Stimulated activated CD4-positive, alpha-beta T cell treated with anti-CD3 and anti-CD28 coated beads, Interleukin-2, amount 100 ng/mL, for 48 hours (primary cell): ENCODE data around the gene BCL2L13.
A peak's percentile ranks its signal among the peaks of the same experiment; 100 is the strongest.

ENCODE experiments used
- DNase-seq, 2 donors: peaks; one replicate each; pipeline ENCODE4 v3.0.0-alpha.2; 2020

BCL2L13 gene

GRCh38 chr22:17767233-17768065 lies 128.9 kb downstream of the BCL2L13 start:
- peak in 1 of 2 donors; percentile 44 for DNase-seq

- DNase-seq = no peak
Measured at GRCh38 chr22:17769013-17769715, 130.6 kb downstream of the BCL2L13 start.

- DNase-seq = no peak
Measured at GRCh38 chr22:17769716-17770082, 131.1 kb downstream of the BCL2L13 start.

GRCh38 chr22:17770180-17771077 lies 131.9 kb downstream of the BCL2L13 start:
- DNase-seq = no peak

GRCh38 chr22:17772249-17772957 lies 133.8 kb downstream of the BCL2L13 start:
- DNase-seq = no peak

GRCh38 chr22:17772958-17773605 lies 134.5 kb downstream of the BCL2L13 start:
- no peak for DNase-seq

- DNase-seq = peak in 1 of 2 donors; percentile 53
Measured at GRCh38 chr22:17773606-17774205, 135.1 kb downstream of the BCL2L13 start.

- DNase-seq = no peak
Measured at GRCh38 chr22:17774206-17774925, 135.8 kb downstream of the BCL2L13 start, which contains the start of gene BID. Gene BID, minus strand, starts transcription at chr22:17774469. Its CDS starts 24,353 bp downstream, at chr22:17750116.

GRCh38 chr22:17774926-17775685 lies 136.5 kb downstream of the BCL2L13 start:
- DNase-seq = no peak

GRCh38 chr22:17775781-17776465 lies 137.4 kb downstream of the BCL2L13 start:
- DNase-seq = no peak

GRCh38 chr22:17777005-17777716 lies 138.6 kb downstream of the BCL2L13 start:
- peak; percentile 52 to 54 for DNase-seq

- DNase-seq = no peak
Measured at GRCh38 chr22:17777717-17778044, 139.1 kb downstream of the BCL2L13 start.

GRCh38 chr22:17778412-17778976 lies 139.9 kb downstream of the BCL2L13 start:
- DNase-seq = no peak

GRCh38 chr22:17779286-17780115 lies 140.9 kb downstream of the BCL2L13 start:
- no peak for DNase-seq

- no peak for DNase-seq
Measured at GRCh38 chr22:17780116-17780740, 141.7 kb downstream of the BCL2L13 start.
